DND-41 (cell line): ENCODE results near the gene SMAP2.

Source experiments
- ATAC-seq: fragments of 200-7000 bp; cut with Tn5 transposase; 3 replicates; pipeline ENCODE4 v1.9.1; 2021; ENCODE audit warnings: low read depth; ENCODE audit not compliant: insufficient read depth
- DNase-seq: peaks from one replicate; pipeline ENCODE4 v3.0.0-alpha.2; 2020
- H2AFZ ChIP-seq: 2 replicates; pipeline ENCODE4 v1.6.0; 2012; ENCODE audit warnings: low read depth, low read length
- H3K27ac ChIP-seq: 2 replicates; pipeline ENCODE4 v1.5.1; 2012; ENCODE audit warnings: low read length, inconsistent platforms
- H3K27me3 ChIP-seq: fragments of 200-600 bp; sonication (generic); 2 replicates; pipeline ENCODE4 v1.6.0; 2012; ENCODE audit warnings: low read length, mild to moderate bottlenecking, inconsistent platforms; ENCODE audit not compliant: insufficient read depth, poor library complexity
- H3K36me3 ChIP-seq: 2 replicates; pipeline ENCODE4 v1.5.1; 2012; ENCODE audit warnings: low read length, inconsistent platforms; ENCODE audit not compliant: insufficient read depth
- H3K4me1 ChIP-seq: 2 replicates; pipeline ENCODE4 v1.5.1; 2012; ENCODE audit warnings: mild to moderate bottlenecking, low read length; ENCODE audit not compliant: insufficient read depth
- H3K4me2 ChIP-seq: 2 replicates; pipeline ENCODE4 v1.6.0; 2012; ENCODE audit warnings: mild to moderate bottlenecking, moderate library complexity, low read length, inconsistent platforms; ENCODE audit not compliant: insufficient read depth
- H3K4me3 ChIP-seq, 2 experiments: fragments of 200-600 bp in 1 of 2; shearing (Covaris generic) in 1 of 2; 2 replicates each; pipeline ENCODE4 v1.5.1; 2012 to 2016; ENCODE audit warnings: inconsistent platforms in 2 of 2, low read length in 2 of 2, mild to moderate bottlenecking in 2 of 2, low read depth in 1 of 2, moderate library complexity in 1 of 2
- H3K79me2 ChIP-seq: 2 replicates; pipeline ENCODE4 v1.6.0; 2012; ENCODE audit warnings: low read length, inconsistent platforms; ENCODE audit not compliant: insufficient read depth
- H3K9ac ChIP-seq: 2 replicates; pipeline ENCODE4 v1.6.0; 2012; ENCODE audit warnings: low read depth, mild to moderate bottlenecking, inconsistent platforms, low read length, moderate library complexity
- H3K9me3 ChIP-seq: 2 replicates; pipeline ENCODE4 v1.5.1; 2012; ENCODE audit warnings: low read length, moderate library complexity, mild to moderate bottlenecking, inconsistent platforms; ENCODE audit not compliant: insufficient read depth, severe bottlenecking
- H4K20me1 ChIP-seq: 2 replicates; pipeline ENCODE4 v1.6.0; 2012; ENCODE audit warnings: low read length; ENCODE audit not compliant: insufficient read depth
- CTCF ChIP-seq: IDR thresholded peaks from 2 replicates; pipeline ENCODE4 v1.5.1; 2012; ENCODE audit warnings: borderline replicate concordance, low read length, moderate library complexity, mild to moderate bottlenecking; ENCODE audit not compliant: poor library complexity, severe bottlenecking; ENCODE audit errors: extremely low read depth
- EZH2 ChIP-seq: IDR thresholded peaks from 3 replicates; pipeline ENCODE4 v1.6.1; 2012; ENCODE audit warnings: borderline replicate concordance, low read depth, mild to moderate bottlenecking, moderate library complexity, low read length, inconsistent platforms; ENCODE audit not compliant: severe bottlenecking

Gene SMAP2

GRCh38 chr1:40462956-40463590 is 89.5 kb downstream of the SMAP2 start:
- H3K36me3 ChIP-seq: peaks cover 40% of the 10 kb centered on the region
- no peak for ATAC-seq
- TF ChIP-seq EZH2 (no peak), CTCF (no peak)

GRCh38 chr1:40469327-40469726 is 95.8 kb downstream of the SMAP2 start:
- Histone ChIP-seq H3K4me1 (no peaks in the 10 kb centered on the region), H3K4me3 (no peak overlapping the region), H3K4me2 (no peak overlapping the region), H2AFZ (no peak overlapping the region), H3K9ac (no peak overlapping the region), H3K27me3 (no peaks in the 10 kb centered on the region), H4K20me1 (no peaks in the 10 kb centered on the region), H3K36me3 (no peaks in the 10 kb centered on the region), H3K9me3 (peaks cover 62% of the 10 kb centered on the region), H3K79me2 (no peaks in the 10 kb centered on the region), H3K27ac (no peak overlapping the region)
- no peak for DNase-seq
- no peak for TF ChIP-seq EZH2
- no peak for TF ChIP-seq CTCF
- ATAC-seq: no peak

More at GRCh38 chr1:40462956-40463590, 89.5 kb downstream of the SMAP2 start:
- no peak overlapping the region for H2AFZ ChIP-seq
- no peaks in the 10 kb centered on the region for H3K4me1 ChIP-seq
- no peak overlapping the region for H3K9ac ChIP-seq
- no peak overlapping the region for H3K4me2 ChIP-seq
- no peak overlapping the region for H3K4me3 ChIP-seq
- no peaks in the 10 kb centered on the region for H3K27me3 ChIP-seq
- H3K9me3 ChIP-seq: peaks cover 89% of the 10 kb centered on the region
- no peak for DNase-seq
- H3K27ac ChIP-seq: no peak overlapping the region
- no peaks in the 10 kb centered on the region for H4K20me1 ChIP-seq
- H3K79me2 ChIP-seq: no peaks in the 10 kb centered on the region
